ENCODE data around the gene LRRC8C. TPM values are rescaled to one million over a fixed set of nuclear protein-coding genes. Genes with fewer than 3 reads are reported as not detected.
"Not testable (repeated sequence)": the region's sequence is repeated elsewhere in the genome, so short reads cannot be mapped to it uniquely, and the experiment has no call there.

LRRC8C gene
- total RNA-seq, 1 experiment from 2014 or later, result 8.4 TPM

DNA sequence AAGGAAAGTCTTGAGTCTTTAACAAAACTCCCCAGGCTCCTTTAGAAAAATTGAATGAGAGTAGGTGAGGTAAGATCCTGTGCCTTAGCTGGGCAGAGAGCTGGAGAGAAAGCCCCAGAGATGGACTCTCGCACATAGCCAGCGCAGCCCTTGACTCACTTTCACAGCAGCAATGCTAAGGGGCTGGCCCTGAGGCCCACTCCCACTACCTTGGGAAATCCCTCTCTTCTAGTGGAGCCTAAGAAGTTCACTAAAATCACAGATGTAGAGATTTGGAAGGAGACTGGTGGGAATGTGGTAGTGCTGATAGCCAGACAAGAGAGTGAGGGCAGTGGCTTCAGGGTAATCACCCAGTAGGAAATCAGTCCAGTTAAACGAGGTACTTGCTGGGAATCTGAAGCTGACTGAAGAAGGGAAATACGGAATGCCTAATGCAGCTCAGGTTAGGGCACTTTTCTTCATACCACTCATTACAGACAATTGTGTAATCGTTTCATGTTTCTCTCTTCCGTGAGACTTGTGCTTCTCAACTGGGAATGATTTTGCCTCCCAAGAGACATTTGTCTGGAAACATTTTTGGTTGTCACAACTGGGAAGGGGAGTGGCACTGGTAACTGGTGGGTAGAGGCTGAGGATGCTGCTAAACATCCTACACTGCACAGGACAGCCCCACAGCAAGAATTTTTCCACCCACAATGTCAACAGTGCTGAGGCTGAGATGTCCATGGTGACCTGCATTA lies 42.4 kb upstream of the LRRC8C start:
- Histone ChIP-seq H2AFZ (ENCODE audit: low read depth, low read length, poor library complexity, severe bottlenecking) (no peak overlapping the region), H3K9me3 (ENCODE audit: control insufficient read depth in 1 of 2, insufficient read depth in 1 of 2, low read depth in 1 of 2, low read length in 2 of 2) (no peaks in the 10 kb centered on the region), H3K36me3 (ENCODE audit: control insufficient read depth in 1 of 2, insufficient read depth in 2 of 2, low read length in 2 of 2) (peaks cover 2 to 3% of the 10 kb centered on the region in 2 experiments; a peak in 1 of 4 replicates), H3K4me2 (ENCODE audit: low read length) (no peak overlapping the region), H3K4me3 (replicated peaks in 1 of 2; ENCODE audit: low read depth in 1 of 2, low read length in 2 of 2) (no peak overlapping the region), H3K27ac (ENCODE audit: low read depth, low read length) (no peak overlapping the region), H3K79me2 (ENCODE audit: insufficient read depth, low read length) (peaks cover 12% of the 10 kb centered on the region; the same call in 1 of the 2 replicates), H4K20me1 (ENCODE audit: insufficient read depth) (no peaks in the 10 kb centered on the region), H3K4me1 (ENCODE audit: control insufficient read depth in 1 of 2, insufficient read depth in 2 of 2, low read length in 2 of 2) (no peaks in the 10 kb centered on the region), H3K27me3 (ENCODE audit: insufficient read depth, low read length) (no peaks in the 10 kb centered on the region), H3K9me2 (ENCODE audit: insufficient read depth) (no peaks in the 10 kb centered on the region), H3K9ac (ENCODE audit: low read length) (no peak overlapping the region)
- TF ChIP-seq ZFX (IDR thresholded peaks at IDR 0.05), result no peak
- no peak for TF ChIP-seq POLR2AphosphoS5 (IDR thresholded peaks at IDR 0.05; ENCODE audit: low read depth, low read length)
- TF ChIP-seq EZH2phosphoT487 (IDR thresholded peaks at IDR 0.05; ENCODE audit: borderline replicate concordance), result no peak
- no peak for TF ChIP-seq MAX (IDR thresholded peaks at IDR 0.05)
- TF ChIP-seq, protein P1, sequence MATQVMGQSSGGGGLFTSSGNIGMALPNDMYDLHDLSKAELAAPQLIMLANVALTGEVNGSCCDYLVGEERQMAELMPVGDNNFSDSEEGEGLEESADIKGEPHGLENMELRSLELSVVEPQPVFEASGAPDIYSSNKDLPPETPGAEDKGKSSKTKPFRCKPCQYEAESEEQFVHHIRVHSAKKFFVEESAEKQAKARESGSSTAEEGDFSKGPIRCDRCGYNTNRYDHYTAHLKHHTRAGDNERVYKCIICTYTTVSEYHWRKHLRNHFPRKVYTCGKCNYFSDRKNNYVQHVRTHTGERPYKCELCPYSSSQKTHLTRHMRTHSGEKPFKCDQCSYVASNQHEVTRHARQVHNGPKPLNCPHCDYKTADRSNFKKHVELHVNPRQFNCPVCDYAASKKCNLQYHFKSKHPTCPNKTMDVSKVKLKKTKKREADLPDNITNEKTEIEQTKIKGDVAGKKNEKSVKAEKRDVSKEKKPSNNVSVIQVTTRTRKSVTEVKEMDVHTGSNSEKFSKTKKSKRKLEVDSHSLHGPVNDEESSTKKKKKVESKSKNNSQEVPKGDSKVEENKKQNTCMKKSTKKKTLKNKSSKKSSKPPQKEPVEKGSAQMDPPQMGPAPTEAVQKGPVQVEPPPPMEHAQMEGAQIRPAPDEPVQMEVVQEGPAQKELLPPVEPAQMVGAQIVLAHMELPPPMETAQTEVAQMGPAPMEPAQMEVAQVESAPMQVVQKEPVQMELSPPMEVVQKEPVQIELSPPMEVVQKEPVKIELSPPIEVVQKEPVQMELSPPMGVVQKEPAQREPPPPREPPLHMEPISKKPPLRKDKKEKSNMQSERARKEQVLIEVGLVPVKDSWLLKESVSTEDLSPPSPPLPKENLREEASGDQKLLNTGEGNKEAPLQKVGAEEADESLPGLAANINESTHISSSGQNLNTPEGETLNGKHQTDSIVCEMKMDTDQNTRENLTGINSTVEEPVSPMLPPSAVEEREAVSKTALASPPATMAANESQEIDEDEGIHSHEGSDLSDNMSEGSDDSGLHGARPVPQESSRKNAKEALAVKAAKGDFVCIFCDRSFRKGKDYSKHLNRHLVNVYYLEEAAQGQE (IDR thresholded peaks at IDR 0.05; ENCODE audit: low read depth), result no peak
- ChIA-PET POLR2A (no interaction called here), RAD21 (ENCODE audit: low non-redundant PET in 1 of 2, low total read pairs in 2 of 2, uncharacterized antibody in 2 of 2, unreplicated experiment in 2 of 2) (no interaction called here), CTCF (no interaction called here)
- no TSS peak for BruUV-seq (replicated peaks)
- intact Hi-C loops (cut with micrococcal nuclease), result no loop called here
- ATAC-seq (no peak), DNase-seq (ENCODE audit: low read depth, low spot score) (no peak)

GRCh38 chr1:89592861-89593302 lies 40.0 kb upstream of the LRRC8C start:
- H3K36me3 ChIP-seq (ENCODE audit: control insufficient read depth in 1 of 2, insufficient read depth in 2 of 2, low read length in 2 of 2); RAD21 ChIA-PET (ENCODE audit: low non-redundant PET in 1 of 2, low total read pairs in 2 of 2, uncharacterized antibody in 2 of 2, unreplicated experiment in 2 of 2); POLR2A ChIA-PET; ATAC-seq; intact Hi-C loops (cut with micrococcal nuclease); H3K9me3 ChIP-seq (ENCODE audit: control insufficient read depth in 1 of 2, insufficient read depth in 1 of 2, low read depth in 1 of 2, low read length in 2 of 2); H3K27me3 ChIP-seq (ENCODE audit: insufficient read depth, low read length); CTCF ChIA-PET; BruUV-seq (replicated peaks); H3K9ac ChIP-seq (ENCODE audit: low read length); H2AFZ ChIP-seq (ENCODE audit: low read depth, low read length, poor library complexity, severe bottlenecking); H3K4me1 ChIP-seq (ENCODE audit: control insufficient read depth in 1 of 2, insufficient read depth in 2 of 2, low read length in 2 of 2); H3K4me2 ChIP-seq (ENCODE audit: low read length); H3K4me3 ChIP-seq (replicated peaks in 1 of 2; ENCODE audit: low read depth in 1 of 2, low read length in 2 of 2); H3K27ac ChIP-seq (ENCODE audit: low read depth, low read length); DNase-seq (ENCODE audit: low read depth, low spot score); H4K20me1 ChIP-seq (ENCODE audit: insufficient read depth); H3K9me2 ChIP-seq (ENCODE audit: insufficient read depth): not testable (repeated sequence)
- H3K79me2 ChIP-seq (ENCODE audit: insufficient read depth, low read length), result peaks cover 13% of the 10 kb centered on the region; the same call in 1 of the 2 replicates

Data from HCT116 (cell line).